ENCODE results near the gene LRFN4.

LRFN4 gene

DNA sequence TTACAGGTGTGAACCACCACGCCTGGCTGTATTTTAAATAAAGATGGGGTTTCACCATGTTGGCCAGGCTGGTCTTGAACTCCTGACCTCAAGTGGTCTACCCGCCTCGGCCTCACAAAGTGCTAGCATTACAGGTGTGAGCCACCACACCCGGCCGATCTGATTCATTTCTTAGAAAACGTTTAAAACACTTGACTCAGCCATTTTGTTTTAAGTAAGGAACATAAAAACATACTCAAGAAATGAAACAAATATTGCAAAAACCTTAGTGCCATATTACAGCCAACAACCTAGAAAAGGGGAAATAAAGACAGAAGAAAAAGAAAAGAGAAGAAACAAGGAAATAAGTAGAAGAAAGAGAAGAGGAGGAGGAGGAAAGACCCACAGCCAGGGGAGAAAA, 17.4 kb downstream of the LRFN4 start:
- no peak for DNase-seq

DNA sequence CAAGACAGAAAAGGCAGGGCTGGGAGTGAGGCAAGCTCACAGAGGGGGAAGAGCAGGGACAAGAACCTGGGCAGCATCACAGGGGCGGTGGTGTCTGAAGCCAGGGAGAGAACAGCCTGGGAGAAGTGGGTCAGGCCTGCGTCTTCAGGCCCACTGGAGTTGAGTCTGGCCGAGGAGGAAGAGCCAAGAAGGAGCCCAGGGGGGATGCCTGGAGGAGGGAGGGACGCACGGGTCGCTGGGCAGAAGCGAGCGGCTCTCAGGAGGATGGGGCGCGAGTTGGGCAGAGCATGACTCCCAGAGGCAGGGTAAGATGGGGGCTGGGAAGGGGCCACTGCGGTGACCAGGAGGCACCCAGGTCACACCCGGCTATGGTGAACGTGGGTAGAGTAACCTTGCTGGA, 18.5 kb downstream of the LRFN4 start:
- DNase-seq: no peak

DNA sequence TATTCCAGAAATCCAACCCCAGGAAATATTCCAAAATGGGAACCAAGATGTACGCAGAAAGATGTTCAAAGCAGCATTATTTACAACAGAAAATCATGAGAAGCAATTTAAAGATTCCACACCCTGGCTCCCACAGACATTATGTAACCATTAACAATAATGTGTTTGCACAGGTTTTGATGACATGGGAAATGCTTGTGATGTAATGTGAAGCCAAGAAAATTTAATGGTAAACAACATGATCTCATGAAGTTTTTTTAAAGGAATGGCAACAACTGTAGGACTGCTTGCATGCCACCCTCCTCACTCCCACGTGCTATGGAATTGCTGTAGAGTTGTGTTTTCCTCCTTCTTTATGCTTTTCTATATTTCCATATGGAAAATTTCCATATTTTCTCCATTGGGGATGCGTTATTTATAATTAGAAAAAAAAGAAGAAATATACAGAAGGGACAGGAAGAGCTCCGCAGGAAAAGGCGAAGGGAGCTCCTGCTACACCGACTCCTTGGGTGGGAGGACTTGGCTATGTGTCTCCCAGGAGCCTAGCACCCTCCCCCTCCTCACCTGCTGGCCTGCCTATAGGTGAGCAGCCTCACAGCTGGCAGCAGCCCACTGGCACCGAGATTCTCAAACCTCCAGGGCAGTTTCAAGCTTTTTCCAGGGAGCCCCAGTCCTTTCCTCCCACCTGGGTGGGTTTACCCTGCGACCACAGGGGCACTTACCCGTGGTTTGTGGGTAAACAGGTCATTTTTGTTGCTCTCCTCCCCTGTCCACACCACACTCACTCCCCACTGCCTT, 20.9 kb downstream of the LRFN4 start:
- no peak for DNase-seq

DNA sequence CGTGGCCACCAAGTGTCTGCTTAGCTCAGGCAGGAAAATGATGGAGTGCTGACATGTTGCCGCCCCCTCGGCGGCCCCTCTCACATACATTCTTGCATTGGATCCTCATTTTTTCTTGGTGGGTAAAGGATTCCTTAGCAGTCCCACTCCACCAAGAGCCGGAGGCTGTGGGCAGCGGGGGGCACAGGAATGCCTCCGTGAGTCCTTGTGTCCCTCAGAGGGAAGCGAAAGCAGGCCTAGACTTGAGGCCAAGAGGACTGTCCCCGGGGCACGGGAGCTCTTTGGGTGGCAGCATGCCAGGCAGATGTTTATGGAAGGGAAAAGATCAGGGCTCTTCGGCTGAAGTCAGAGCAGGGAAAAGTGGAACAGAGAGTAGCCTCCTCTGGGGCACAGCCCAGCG, 21.6 kb downstream of the LRFN4 start:
- DNase-seq: no peak

DNA sequence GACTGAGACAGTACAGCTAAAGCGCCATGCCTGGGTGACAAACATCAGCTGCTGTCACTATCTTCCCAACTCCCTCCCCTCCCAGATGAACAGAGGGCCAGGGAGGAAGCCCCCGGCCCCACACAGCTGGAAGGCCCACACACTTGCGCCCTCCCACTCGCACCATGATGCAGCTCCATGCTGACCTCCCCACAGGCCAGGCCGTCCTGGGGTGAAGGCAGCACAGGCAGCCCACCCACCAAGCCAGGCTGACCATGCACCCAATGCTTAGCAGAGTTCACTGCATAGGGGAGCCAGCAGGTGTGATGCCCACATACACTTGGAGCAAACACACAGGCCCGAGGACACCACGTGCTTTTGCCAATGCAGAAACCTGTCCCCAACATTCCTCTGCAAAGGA, 22.1 kb downstream of the LRFN4 start:
- no peak for DNase-seq

DNA sequence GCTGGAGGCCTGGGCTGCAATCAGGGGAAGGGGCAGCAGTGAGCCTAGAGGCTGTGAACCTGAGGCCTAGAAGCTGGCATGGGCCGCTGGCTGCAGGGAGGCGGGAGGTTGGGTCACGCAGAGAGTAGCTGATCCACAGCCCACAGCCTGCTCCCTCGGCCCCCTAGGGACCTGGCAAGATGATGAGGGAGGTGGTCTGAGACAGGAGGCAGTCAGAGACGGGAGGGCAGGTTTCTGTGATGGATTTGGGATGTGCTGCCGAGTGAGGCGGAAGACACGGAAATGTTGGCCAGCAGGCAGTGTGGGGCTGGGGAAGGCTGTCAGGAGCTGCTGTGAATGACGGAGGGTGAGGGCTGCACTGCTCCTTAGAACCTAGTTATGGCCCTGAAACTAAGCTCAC, 22.7 kb downstream of the LRFN4 start:
- DNase-seq: no peak

DNA sequence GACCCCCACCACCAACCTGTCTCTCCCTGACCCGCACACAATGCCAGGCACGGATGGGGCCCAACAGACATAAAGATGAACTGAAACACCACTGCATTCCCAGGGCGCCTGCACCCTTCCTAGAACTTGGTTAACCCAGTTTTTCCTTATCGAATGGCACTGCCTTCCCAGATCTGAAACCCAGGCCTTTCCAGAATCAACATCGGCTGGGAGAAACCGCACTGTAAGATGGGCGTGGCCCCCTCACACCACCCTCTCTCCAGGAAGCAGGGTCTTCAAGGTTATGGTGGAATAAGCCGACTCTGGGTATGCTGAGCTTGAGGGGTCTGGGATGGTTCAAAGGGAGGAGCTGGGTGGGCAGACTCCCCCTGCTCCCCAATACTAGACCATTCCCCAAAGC, 23.1 kb downstream of the LRFN4 start:
- DNase-seq: no peak

DNA sequence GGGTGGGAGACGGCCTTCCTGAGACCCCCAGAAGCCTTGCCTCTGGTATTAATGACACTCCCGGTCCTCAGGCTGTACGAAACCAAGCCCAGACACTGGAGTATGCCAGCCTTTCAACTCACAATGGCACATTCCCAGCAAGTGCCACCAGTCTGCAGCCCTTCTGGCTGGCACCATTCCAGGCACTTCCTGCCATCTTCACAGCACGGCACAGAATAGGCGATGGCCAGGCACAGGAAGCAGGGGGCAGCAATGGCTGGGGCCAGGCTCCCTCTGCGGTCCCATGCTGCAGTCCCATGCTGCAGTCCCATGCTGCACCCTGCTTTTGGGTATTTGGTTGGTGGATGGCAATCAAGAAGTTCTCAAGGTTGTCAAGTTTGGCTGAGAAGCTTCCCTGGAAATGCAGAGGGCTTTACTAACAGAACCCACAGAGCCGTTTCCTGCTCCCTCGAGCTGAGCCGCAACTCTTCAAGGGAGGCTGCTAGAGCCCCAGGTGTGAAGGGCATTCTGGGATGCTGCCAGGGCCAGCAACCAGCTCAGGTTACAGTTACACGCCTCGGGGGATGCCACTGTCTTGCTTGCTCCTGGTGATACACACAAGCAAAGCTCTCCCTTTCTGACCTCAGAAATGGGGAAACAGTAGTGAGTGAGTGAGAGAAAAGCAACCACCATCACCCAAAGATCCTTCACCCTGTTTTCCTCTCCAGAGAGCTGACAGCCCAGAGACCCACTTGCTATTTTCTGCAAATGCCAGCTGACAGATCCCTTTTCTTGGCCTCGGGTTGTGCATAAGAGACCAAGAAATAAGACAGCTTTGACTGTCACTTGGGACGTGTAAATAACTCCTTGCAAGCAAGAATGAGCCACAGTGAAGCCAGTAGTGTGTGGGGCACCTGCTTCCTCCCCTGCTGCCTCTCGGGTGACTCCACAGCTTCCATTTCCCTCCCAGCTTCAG, 23.9 kb downstream of the LRFN4 start:
- DNase-seq: no peak

DNA sequence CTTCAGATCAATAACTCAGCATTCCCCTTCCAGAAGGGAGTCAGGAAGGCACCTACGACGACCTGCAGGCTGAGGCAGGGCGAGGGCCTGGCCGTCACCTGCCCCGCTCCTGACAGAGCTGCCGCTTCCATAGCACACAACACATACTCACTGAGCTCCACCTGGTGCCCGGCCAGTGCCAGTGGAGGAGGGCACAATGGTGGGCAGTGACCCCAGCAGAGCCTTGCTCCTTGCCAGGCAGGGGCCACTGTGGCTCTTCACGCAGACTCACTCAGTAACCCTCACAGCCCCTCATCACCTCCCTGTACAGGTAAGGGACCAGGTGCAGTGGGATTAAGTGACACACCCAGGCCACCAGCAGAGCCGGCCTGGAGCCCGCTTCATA, 24.6 kb downstream of the LRFN4 start:
- DNase-seq: no peak

DNA sequence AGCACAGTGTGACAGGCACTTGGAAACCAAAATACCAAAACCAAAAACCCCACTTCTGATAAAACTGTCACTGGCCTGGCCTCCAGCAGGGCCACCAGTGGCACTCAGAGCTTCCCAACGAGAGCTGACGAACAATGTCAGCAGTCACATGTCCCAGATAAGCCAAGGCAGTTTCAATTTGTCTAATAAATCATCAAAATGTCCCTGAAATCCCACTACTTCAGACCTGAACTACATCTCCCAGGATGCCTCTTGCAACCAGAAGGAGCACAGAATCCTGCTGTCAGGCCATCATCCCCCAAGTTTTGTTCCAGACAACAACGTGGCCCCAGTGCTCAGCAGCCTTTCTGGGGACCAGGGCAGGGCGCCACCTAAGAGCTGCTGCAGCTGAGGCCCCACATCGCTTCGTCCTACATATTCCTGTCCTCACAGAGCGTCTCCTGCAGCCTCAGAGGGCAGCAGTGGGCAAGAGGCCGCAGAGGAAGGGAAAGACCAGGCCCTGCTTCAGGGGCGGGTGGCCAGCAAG, 25.1 kb downstream of the LRFN4 start:
- no peak for DNase-seq

DNA sequence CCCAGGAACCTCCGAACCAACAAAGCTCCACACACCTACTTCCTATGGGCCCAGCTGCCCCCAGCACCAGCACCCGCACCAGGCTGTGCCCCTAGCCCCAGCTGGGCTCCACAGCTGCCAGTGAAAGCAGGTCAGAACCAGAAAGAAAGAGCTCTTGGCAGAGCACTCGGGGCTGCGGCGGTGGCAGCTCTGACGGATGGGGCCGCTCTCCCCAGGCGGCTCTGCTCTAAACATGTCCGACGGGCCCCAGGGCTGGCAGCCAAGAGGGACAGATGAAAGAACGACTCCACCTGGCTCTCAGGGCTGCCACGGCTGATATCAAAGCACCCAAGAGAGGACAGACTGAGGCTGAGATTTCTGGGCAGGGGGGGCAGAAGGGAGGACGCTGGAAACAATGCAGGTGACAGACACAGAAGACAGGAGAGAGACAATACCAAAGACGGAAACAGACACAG, 25.7 kb downstream of the LRFN4 start:
- DNase-seq: no peak

DNA sequence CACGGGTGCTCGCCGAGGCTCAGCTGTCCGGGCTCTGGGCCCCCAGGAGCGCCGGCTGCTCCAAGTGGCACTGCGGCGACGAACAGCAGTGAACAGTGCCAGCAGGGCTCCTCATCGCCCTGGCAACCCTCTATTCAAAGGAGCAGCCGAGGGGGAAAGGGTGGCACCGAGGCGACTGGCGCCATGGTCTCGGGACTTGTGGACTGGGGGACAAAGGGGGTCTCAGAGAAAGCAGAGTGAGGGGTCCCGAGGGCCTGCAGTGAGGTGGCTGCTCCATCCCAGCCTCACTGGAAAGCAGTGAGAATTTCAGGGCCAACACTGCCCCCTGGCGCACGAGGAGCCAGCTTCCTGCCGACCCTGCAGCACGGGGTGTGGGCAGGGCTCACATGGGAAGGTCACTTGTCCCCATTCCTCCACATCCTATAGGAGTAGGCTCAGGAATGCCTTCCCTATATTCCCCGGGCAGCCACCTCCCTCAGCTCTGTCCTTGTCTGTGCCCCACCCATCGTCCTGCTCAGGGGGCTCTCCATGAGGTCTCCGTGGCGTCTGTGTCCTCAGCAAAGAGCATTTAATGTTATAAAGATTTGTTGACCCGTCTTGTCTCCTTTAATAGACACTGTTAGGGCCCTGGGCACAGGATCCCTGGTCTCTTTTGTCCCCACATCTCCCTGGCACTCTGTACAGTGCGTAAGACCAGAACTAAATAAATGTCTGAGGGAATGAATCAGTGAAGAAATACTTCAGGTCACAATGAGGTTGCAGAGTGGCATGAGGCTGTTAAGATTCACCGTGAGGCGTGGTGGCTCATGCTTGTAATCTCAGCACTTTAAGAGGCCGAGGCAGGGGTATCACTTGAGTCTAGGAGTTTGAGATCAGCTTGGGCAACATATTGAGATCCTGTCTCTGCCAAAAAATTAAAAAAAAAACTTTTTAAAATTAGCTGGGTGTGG, 26.4 kb downstream of the LRFN4 start:
- DNase-seq: peak; percentile 69

DNA sequence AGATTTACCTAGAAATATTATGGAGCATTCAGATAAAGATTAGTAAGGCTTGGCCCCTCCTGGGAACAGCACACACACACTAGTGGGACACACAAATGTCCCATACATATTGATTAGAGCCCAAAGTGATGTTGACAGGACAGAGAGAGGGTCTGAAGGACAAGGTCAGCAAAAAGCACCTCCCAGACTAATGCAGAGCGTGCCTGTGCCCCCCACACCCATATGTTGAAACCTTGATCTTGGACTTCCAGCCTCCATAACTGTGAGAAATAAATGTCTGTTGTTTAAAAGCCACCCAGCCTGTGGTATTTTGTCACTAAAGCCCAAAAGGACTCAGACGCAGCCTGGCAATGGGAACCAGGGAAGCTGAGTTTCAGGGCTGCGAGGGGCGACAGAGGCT, 27.6 kb downstream of the LRFN4 start:
- no peak for DNase-seq

DNA sequence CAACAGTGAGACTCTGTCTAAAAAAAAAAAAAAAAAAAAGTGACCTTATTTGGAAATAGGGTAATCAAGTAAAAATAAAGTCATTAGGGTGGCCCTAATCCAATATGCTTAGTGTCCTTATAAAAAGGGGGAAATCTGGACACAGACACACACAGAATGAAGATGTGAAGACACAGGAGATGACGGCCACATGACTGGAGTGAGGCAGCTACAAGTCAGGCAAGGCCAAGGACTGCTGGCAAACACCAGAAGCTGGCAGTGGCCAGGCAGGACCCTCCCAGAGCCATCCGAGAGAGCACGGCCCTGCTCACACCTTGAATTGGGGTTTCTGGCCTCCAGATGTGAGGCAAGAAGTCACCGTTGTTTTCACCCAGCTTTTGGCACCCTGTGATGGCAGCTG, 28.6 kb downstream of the LRFN4 start:
- no peak for DNase-seq

DNA sequence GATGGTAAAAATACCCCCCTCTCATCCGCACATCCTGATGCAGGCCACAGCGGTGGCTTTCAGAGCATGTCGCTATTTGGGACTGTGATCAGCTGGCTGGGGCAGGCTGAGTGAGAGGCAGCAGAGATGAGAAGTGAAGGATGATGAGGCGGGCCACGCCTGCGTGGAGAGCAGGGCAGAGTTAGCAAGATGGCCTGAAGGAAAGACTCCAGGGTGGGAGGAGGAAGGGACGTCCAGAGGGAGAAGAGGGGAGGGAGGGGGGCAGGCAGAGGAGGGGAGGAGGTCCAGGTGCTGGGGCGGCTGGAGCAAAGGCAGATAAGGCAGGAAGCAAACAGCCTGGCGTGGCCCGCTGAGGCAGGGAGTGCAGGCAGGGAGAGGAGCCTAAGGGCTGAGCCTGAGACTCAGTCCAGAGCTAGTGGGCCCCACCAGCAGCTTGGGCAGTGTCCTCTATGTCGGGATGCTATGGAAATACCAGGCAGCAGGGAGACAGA, 29.1 kb downstream of the LRFN4 start:
- no peak for DNase-seq

DNA sequence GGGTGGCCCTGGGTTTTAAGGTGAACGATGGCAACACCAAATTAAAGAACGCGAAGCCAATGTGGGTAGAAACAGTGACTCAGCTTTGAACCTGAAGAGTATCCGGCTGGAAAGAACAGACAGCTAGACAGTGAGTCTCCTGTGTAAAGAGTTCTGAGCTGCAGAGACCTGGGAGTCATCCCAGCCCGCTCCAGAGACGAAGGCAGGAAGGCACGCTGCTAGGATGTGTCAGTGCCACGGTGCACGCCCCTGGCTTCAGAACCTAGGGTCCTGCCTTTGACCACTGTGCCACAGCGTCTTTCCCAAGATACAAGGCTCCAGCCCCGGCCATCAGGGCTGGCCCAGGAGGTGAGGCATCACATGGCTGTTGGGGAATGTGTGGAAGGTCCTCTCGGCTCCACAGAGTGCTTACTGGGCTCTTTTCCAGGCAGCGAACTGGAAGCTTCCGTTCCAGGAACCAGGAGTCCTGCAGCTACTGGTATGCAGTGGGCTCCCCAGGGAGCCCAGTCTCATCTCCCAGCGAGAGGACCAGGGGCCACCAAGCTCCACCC, 29.9 kb downstream of the LRFN4 start:
- DNase-seq: no peak

DNA sequence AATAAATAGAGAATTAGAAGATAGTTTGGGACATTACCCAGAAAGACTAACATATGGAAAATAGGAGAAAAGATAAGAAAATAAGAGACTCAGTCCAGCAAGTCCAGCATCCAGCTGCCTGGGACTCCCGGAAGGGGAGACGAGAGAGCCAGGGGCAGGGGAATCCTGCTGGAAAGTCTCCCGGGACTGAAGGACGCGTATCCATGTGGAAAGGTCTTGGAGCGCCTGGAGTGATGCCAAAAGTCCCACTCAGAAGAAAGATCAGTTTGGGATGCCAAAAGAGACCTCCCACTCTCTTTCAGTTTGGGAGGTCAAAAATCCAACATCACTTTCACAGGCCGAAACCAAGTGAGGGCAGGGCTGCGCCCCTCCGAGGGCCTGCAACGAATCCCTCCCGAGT, 30.7 kb downstream of the LRFN4 start:
- DNase-seq: no peak

DNA sequence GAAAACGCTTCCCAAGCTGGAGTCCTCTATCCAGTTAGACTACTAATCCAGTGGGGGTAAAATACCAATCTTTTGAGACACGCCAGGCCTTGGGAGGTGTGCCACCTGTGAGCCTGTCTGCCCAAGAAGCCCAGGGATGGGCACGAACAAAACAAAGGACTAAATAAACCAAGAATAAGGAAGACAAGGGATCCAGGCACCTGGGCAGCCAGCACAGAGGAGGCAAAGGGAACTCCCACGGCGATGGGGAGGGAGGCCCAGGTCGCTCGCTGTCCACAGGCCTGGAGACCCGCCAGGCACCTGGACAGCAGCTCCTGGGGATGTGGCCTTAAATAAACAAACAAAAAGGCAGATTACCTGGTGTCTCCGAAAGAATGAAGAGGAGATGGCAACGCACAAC, 31.4 kb downstream of the LRFN4 start:
- no peak for DNase-seq

DNA sequence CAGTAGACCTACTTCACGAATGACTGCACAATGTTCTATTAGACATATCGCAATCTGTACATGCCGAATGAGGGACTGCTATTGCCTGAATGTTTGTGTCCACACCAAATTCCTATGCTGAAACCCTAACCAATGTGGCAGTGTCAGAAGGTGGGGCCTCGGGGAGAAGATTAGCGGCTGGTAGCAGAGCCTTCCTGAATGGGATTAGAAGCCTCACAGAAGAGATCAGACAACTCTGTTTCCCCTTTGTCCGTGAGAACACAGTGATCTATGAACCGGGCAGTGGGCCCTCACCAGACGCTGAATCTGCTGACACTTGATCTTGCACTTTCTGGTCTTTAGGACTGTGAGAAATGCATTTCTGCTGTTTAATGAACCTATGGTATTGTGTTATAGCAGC, 33.1 kb downstream of the LRFN4 start:
- DNase-seq: no peak

DNA sequence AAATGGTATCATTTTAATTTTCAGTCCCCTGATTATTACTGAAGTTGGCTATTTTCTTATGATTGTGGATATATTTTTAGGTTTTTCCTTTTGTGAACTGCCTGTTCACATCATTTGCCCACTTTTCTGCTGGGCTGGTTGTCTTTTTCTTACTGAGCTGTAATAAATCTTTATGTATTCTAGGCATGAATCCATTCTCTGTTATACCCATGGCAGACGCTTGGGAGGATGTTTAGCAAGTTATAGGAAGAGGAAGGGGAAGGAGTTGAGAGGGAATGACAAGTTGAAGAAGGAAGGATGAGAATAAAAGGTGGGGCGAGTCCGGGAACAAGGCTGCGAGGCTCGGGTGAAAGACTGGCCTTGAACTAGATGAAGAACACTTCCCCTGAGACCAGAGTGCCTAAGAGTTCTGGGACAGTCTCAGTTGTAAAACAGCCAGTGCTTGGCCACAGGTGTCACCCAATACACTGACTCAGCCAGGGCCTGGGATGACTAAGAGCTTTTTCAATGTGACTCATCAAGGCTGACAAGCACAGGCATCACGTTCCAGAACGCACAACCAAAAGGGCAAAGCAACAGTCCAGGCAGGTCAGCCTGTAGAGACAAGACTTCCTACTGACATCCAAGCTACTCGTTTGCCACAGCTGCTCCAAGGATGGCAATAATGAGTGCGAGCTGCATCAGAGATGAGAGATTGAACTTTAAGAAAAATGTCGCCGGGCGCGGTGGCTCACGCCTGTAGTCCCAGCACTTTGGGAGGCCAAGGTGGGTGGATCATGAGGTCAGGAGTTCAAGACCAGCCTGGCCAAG, 35.2 kb downstream of the LRFN4 start:
- peak; percentile 64 for DNase-seq

DNA sequence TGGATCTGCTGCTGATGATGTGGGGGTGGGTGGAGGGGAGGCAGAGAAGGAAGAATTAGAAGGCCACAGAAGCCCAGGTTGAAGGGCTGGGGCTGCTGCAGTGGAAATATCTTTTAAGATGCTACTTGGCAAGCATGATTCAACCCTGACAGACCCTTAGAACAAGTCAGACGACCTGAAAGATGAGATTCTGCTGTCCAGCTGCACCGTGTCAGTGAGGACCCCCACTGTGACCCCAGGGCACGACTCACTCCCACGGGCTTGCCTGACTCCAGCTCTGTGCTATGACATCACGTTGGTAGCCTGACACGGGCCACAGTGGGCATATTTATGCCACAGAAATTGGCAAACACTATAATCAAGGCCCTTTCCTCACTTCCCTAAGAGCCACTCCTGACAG, 36.0 kb downstream of the LRFN4 start:
- DNase-seq: no peak
